ENCODE results near the gene ZIC5.
A peak's percentile ranks its signal among the peaks of the same experiment; 100 is the strongest.

ZIC5 gene

GRCh38 chr13:99992949-99993351 is 21.4 kb upstream of the ZIC5 start:
- Histone ChIP-seq H3K9ac (ENCODE audit: low read depth, low read length) (no peak overlapping the region), H3K27ac (ENCODE audit: low read depth, low read length) (no peak overlapping the region), H3K36me3 (ENCODE audit: insufficient read depth, low read length) (no peaks in the 10 kb centered on the region), H3K4me3 (ENCODE audit: low read length) (no peak overlapping the region), H3K9me3 (ENCODE audit: insufficient read depth, low read depth, low read length) (no peaks in the 10 kb centered on the region), H3K27me3 (ENCODE audit: insufficient read depth, low read length) (peaks cover 99% of the 10 kb centered on the region), H3K4me1 (ENCODE audit: insufficient read depth, low read length) (peaks cover 72% of the 10 kb centered on the region)
- WGBS: 5% methylated on average over 3 of the region's 3 CpGs

GRCh38 chr13:99991828-99992775 is 20.5 kb upstream of the ZIC5 start:
- WGBS: 7% methylated on average over 35 of the region's 36 CpGs
- Histone ChIP-seq H3K36me3 (ENCODE audit: insufficient read depth, low read length) (no peaks in the 10 kb centered on the region), H3K9ac (ENCODE audit: low read depth, low read length) (no peak overlapping the region), H3K4me1 (ENCODE audit: insufficient read depth, low read length) (peaks cover 80% of the 10 kb centered on the region), H3K27ac (ENCODE audit: low read depth, low read length) (no peak overlapping the region), H3K27me3 (ENCODE audit: insufficient read depth, low read length) (peaks cover 99% of the 10 kb centered on the region), H3K4me3 (ENCODE audit: low read length) (peak overlapping the region; percentile 61), H3K9me3 (ENCODE audit: insufficient read depth, low read depth, low read length) (no peaks in the 10 kb centered on the region)

- no peak overlapping the region for H3K27ac ChIP-seq (ENCODE audit: low read depth, low read length)
- 11% methylated on average over 35 of the region's 35 CpGs for WGBS
- peak overlapping the region; percentile 61 for H3K4me3 ChIP-seq (ENCODE audit: low read length)
- no peaks in the 10 kb centered on the region for H3K9me3 ChIP-seq (ENCODE audit: insufficient read depth, low read depth, low read length)
- H3K27me3 ChIP-seq (ENCODE audit: insufficient read depth, low read length): peaks cover 96% of the 10 kb centered on the region
- H3K4me1 ChIP-seq (ENCODE audit: insufficient read depth, low read length): peaks cover 83% of the 10 kb centered on the region
- no peak overlapping the region; the same call in 1 of the 2 replicates for H3K9ac ChIP-seq (ENCODE audit: low read depth, low read length)
- H3K36me3 ChIP-seq (ENCODE audit: insufficient read depth, low read length): peaks cover 5% of the 10 kb centered on the region
Observed at GRCh38 chr13:99991013-99991827, 19.7 kb upstream of the ZIC5 start.

GRCh38 chr13:99990126-99990977 is 18.8 kb upstream of the ZIC5 start:
- Histone ChIP-seq H3K27me3 (ENCODE audit: insufficient read depth, low read length) (peaks cover 92% of the 10 kb centered on the region), H3K27ac (ENCODE audit: low read depth, low read length) (no peak overlapping the region), H3K9ac (ENCODE audit: low read depth, low read length) (no peak overlapping the region), H3K36me3 (ENCODE audit: insufficient read depth, low read length) (peaks cover 13% of the 10 kb centered on the region), H3K4me3 (ENCODE audit: low read length) (peak overlapping the region; percentile 61), H3K4me1 (ENCODE audit: insufficient read depth, low read length) (peaks cover 80% of the 10 kb centered on the region), H3K9me3 (ENCODE audit: insufficient read depth, low read depth, low read length) (no peaks in the 10 kb centered on the region)
- WGBS: 23% methylated on average over 42 of the region's 42 CpGs

GRCh38 chr13:99989276-99990125 is 17.9 kb upstream of the ZIC5 start:
- Histone ChIP-seq H3K9me3 (ENCODE audit: insufficient read depth, low read depth, low read length) (no peaks in the 10 kb centered on the region), H3K4me3 (ENCODE audit: low read length) (peak overlapping the region; percentile 61), H3K9ac (ENCODE audit: low read depth, low read length) (no peak overlapping the region; the same call in 1 of the 2 replicates), H3K4me1 (ENCODE audit: insufficient read depth, low read length) (peaks cover 72% of the 10 kb centered on the region), H3K27me3 (ENCODE audit: insufficient read depth, low read length) (peaks cover 83% of the 10 kb centered on the region), H3K36me3 (ENCODE audit: insufficient read depth, low read length) (peaks cover 19% of the 10 kb centered on the region), H3K27ac (ENCODE audit: low read depth, low read length) (no peak overlapping the region)
- WGBS: 10% methylated on average over 42 of the region's 42 CpGs

GRCh38 chr13:99988529-99989275 is 17.1 kb upstream of the ZIC5 start:
- Histone ChIP-seq H3K36me3 (ENCODE audit: insufficient read depth, low read length) (peaks cover 27% of the 10 kb centered on the region), H3K4me1 (ENCODE audit: insufficient read depth, low read length) (peaks cover 64% of the 10 kb centered on the region), H3K9ac (ENCODE audit: low read depth, low read length) (no peak overlapping the region), H3K27me3 (ENCODE audit: insufficient read depth, low read length) (peaks cover 76% of the 10 kb centered on the region), H3K4me3 (ENCODE audit: low read length) (peak overlapping the region; percentile 61), H3K27ac (ENCODE audit: low read depth, low read length) (peak overlapping the region; percentile 15; the same call in 1 of the 2 replicates), H3K9me3 (ENCODE audit: insufficient read depth, low read depth, low read length) (no peaks in the 10 kb centered on the region)
- WGBS: 4% methylated on average over 42 of the region's 43 CpGs

- peaks cover 75% of the 10 kb centered on the region for H3K27me3 ChIP-seq (ENCODE audit: insufficient read depth, low read length)
Observed at GRCh38 chr13:99987154-99988019, 15.8 kb upstream of the ZIC5 start.

GRCh38 chr13:99986741-99987140 is 15.2 kb upstream of the ZIC5 start:
- Histone ChIP-seq H3K27me3 (ENCODE audit: insufficient read depth, low read length) (peaks cover 68% of the 10 kb centered on the region), H3K27ac (ENCODE audit: low read depth, low read length) (peak overlapping the region; percentile 11; the same call in 1 of the 2 replicates), H3K36me3 (ENCODE audit: insufficient read depth, low read length) (peaks cover 40% of the 10 kb centered on the region), H3K9ac (ENCODE audit: low read depth, low read length) (peak overlapping the region; percentile 56; the same call in 1 of the 2 replicates), H3K9me3 (ENCODE audit: insufficient read depth, low read depth, low read length) (no peaks in the 10 kb centered on the region), H3K4me1 (ENCODE audit: insufficient read depth, low read length) (peaks cover 45% of the 10 kb centered on the region), H3K4me3 (ENCODE audit: low read length) (peak overlapping the region; percentile 61)
- 21% methylated on average over 8 of the region's 8 CpGs for WGBS

More at GRCh38 chr13:99987154-99988019, 15.8 kb upstream of the ZIC5 start:
- Histone ChIP-seq H3K36me3 (ENCODE audit: insufficient read depth, low read length) (peaks cover 40% of the 10 kb centered on the region), H3K4me3 (ENCODE audit: low read length) (peak overlapping the region; percentile 61), H3K9me3 (ENCODE audit: insufficient read depth, low read depth, low read length) (no peaks in the 10 kb centered on the region), H3K27ac (ENCODE audit: low read depth, low read length) (peak overlapping the region; percentile 32; the same call in 1 of the 2 replicates), H3K9ac (ENCODE audit: low read depth, low read length) (peak overlapping the region; percentile 56), H3K4me1 (ENCODE audit: insufficient read depth, low read length) (peaks cover 51% of the 10 kb centered on the region)
- WGBS: 8% methylated on average over 17 of the region's 20 CpGs
